ENCODE measurements around the gene AK8.

Gene AK8

DNA sequence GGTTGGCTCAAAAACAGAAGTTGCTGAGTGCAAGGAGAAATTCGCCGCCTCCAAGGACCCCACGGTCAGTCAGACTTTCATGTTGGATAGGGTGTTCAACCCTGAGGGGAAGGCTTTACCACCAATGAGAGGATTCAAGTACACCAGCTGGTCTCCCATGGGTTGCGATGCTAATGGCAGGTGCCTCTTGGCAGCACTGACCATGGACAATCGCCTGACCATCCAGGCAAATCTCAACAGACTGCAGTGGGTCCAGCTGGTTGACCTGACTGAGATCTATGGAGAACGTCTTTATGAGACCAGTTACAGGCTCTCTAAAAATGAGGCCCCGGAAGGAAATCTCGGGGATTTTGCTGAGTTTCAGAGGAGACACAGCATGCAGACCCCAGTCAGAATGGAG lies 200.1 kb downstream of the AK8 start:
- H3K4me1 ChIP-seq (ENCODE audit: low read length), result peaks cover 6% of the 10 kb centered on the region
- TF ChIP-seq, protein P1, sequence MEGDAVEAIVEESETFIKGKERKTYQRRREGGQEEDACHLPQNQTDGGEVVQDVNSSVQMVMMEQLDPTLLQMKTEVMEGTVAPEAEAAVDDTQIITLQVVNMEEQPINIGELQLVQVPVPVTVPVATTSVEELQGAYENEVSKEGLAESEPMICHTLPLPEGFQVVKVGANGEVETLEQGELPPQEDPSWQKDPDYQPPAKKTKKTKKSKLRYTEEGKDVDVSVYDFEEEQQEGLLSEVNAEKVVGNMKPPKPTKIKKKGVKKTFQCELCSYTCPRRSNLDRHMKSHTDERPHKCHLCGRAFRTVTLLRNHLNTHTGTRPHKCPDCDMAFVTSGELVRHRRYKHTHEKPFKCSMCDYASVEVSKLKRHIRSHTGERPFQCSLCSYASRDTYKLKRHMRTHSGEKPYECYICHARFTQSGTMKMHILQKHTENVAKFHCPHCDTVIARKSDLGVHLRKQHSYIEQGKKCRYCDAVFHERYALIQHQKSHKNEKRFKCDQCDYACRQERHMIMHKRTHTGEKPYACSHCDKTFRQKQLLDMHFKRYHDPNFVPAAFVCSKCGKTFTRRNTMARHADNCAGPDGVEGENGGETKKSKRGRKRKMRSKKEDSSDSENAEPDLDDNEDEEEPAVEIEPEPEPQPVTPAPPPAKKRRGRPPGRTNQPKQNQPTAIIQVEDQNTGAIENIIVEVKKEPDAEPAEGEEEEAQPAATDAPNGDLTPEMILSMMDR (IDR thresholded peaks at IDR 0.05; ENCODE audit: low read depth, low read length), result no peak
- no peak for TF ChIP-seq EZH2phosphoT487 (IDR thresholded peaks at IDR 0.05; ENCODE audit: low read depth)
- H3K36me3 ChIP-seq (replicated peaks; ENCODE audit: low read depth, low read length), result peaks cover 39% of the 10 kb centered on the region
- no peak overlapping the region for H2AFZ ChIP-seq (ENCODE audit: low read depth, low read length)
- peaks cover 46% of the 10 kb centered on the region for H4K20me1 ChIP-seq (ENCODE audit: insufficient read depth, low read length)
- H3K4me2 ChIP-seq (ENCODE audit: low read length), result no peak overlapping the region
- peaks cover 99% of the 10 kb centered on the region for H3K79me2 ChIP-seq (ENCODE audit: low read length)
- H3K27ac ChIP-seq (ENCODE audit: low read length), result no peak overlapping the region
- H3K9ac ChIP-seq (ENCODE audit: low read length), result no peak overlapping the region
- no peaks in the 10 kb centered on the region for H3K9me3 ChIP-seq (ENCODE audit: insufficient read depth, low read length)
- H3K4me3 ChIP-seq (ENCODE audit: low read length), result no peak overlapping the region
- no peaks in the 10 kb centered on the region for H3K27me3 ChIP-seq (ENCODE audit: low read depth, low read length)

Measured in OCI-LY3 (cell line).